GM06990 (cell line): ENCODE data around the gene PTPRN2.

Experiments
- DNase-seq: peaks from one replicate; pipeline ENCODE4 v3.0.0-alpha.2; 2011; ENCODE audit not compliant: insufficient read length; ENCODE audit errors: extremely low read depth
- H3K27me3 ChIP-seq: replicated peaks from 2 replicates; pipeline ENCODE4 v1.6.0; 2011; ENCODE audit warnings: low read length; ENCODE audit not compliant: control insufficient read depth, insufficient read depth
- H3K36me3 ChIP-seq: 2 replicates; pipeline ENCODE4 v1.5.1; 2011; ENCODE audit warnings: low read length; ENCODE audit not compliant: control insufficient read depth, insufficient read depth
- H3K4me3 ChIP-seq: replicated peaks from 2 replicates; pipeline ENCODE4 v1.5.1; 2011; ENCODE audit warnings: low read depth, mild to moderate bottlenecking, control low read depth, low read length
- CTCF ChIP-seq: IDR thresholded peaks from 2 replicates; pipeline ENCODE4 v1.5.1; 2011; ENCODE audit warnings: low read length, control low read depth, mild to moderate bottlenecking, inconsistent platforms; ENCODE audit not compliant: insufficient read depth, poor library complexity, severe bottlenecking

The PTPRN2 gene

GRCh38 chr7:158187694-158187994 is 400.0 kb downstream of the PTPRN2 start:
- TF ChIP-seq CTCF: no peak
- no peaks in the 10 kb centered on the region for H3K27me3 ChIP-seq
- DNase-seq: no peak
- no peak overlapping the region for H3K4me3 ChIP-seq
- H3K36me3 ChIP-seq: no peaks in the 10 kb centered on the region

- Histone ChIP-seq H3K36me3 (no peaks in the 10 kb centered on the region), H3K27me3 (no peaks in the 10 kb centered on the region), H3K4me3 (no peak overlapping the region)
- TF ChIP-seq CTCF: no peak
- no peak for DNase-seq
These were observed 400.5 kb downstream of the PTPRN2 start for GRCh38 chr7:158186864-158187693.

- Histone ChIP-seq H3K27me3 (no peaks in the 10 kb centered on the region), H3K4me3 (no peak overlapping the region), H3K36me3 (no peaks in the 10 kb centered on the region)
- TF ChIP-seq CTCF: no peak
- DNase-seq: no peak
These were observed 401.2 kb downstream of the PTPRN2 start for GRCh38 chr7:158186406-158186805.

- no peak for TF ChIP-seq CTCF
- DNase-seq: no peak
- Histone ChIP-seq H3K4me3 (no peak overlapping the region), H3K27me3 (no peaks in the 10 kb centered on the region), H3K36me3 (no peaks in the 10 kb centered on the region)
These were observed 402.0 kb downstream of the PTPRN2 start for GRCh38 chr7:158185653-158186052.

GRCh38 chr7:158183431-158183830 is 404.2 kb downstream of the PTPRN2 start:
- H3K4me3 ChIP-seq: no peak overlapping the region
- no peak for DNase-seq
- H3K36me3 ChIP-seq: no peaks in the 10 kb centered on the region
- TF ChIP-seq CTCF: no peak
- no peaks in the 10 kb centered on the region for H3K27me3 ChIP-seq
